A673 (cell line): ENCODE measurements around the gene EPN1. TPM values are rescaled to one million over a fixed set of nuclear protein-coding genes. Genes with fewer than 3 reads are reported as not detected.

Source experiments
- BruUV-seq: library from RNA; stranded (reverse); fragments of 400-500 nt; replicated peaks from 2 replicates; lab custom pipeline; 2021; lab: Mats Ljungman, UMichigan
- CTCF ChIA-PET: fragments of 300-600 bp; sonication (Branson Sonifier 250); formaldehyde crosslinking; loops from one replicate; lab custom pipeline; 2022; ENCODE audit warnings: antibody characterized with exemption; lab: Charles Lee
- POLR2A ChIA-PET: fragments of 300-600 bp; sonication (Branson Sonifier 250); formaldehyde crosslinking; loops from one replicate; lab custom pipeline; 2022; ENCODE audit warnings: antibody characterized with exemption; ENCODE audit not compliant: low non-redundant PET; lab: Charles Lee
- DNase-seq: peaks from one replicate; pipeline ENCODE4 v3.0.0-alpha.2; 2015; ENCODE audit warnings: low spot score
- H3K27ac ChIP-seq: fragments of 200-600 bp; sonication (generic); 2 replicates; pipeline ENCODE4 v1.5.1; 2016; ENCODE audit warnings: mixed run types, low read depth, mild to moderate bottlenecking, mixed read lengths, antibody characterized with exemption, low read length; ENCODE audit not compliant: poor library complexity, severe bottlenecking
- H3K27me3 ChIP-seq: fragments of 200-600 bp; sonication (generic); replicated peaks from 2 replicates; pipeline ENCODE4 v1.6.1; 2017; ENCODE audit warnings: mixed run types, low read depth, mild to moderate bottlenecking, mixed read lengths, antibody characterized with exemption, low read length; ENCODE audit not compliant: insufficient read depth, poor library complexity
- H3K36me3 ChIP-seq: fragments of 200-600 bp; sonication (generic); 2 replicates; pipeline ENCODE4 v1.6.1; 2016; ENCODE audit warnings: mixed run types, mild to moderate bottlenecking, mixed read lengths, antibody characterized with exemption, low read length; ENCODE audit not compliant: insufficient read depth, poor library complexity, severe bottlenecking
- H3K4me1 ChIP-seq: fragments of 200-600 bp; sonication (generic); 2 replicates; pipeline ENCODE4 v1.6.1; 2017; ENCODE audit warnings: mixed run types, mild to moderate bottlenecking, mixed read lengths, antibody characterized with exemption, low read length; ENCODE audit not compliant: insufficient read depth, poor library complexity, severe bottlenecking
- H3K4me3 ChIP-seq: fragments of 200-600 bp; sonication (generic); 2 replicates; pipeline ENCODE4 v1.5.1; 2016; ENCODE audit warnings: low read depth, mixed run types, mild to moderate bottlenecking, mixed read lengths, low read length; ENCODE audit not compliant: poor library complexity, severe bottlenecking
- H3K9me3 ChIP-seq: fragments of 200-600 bp; sonication (generic); 2 replicates; pipeline ENCODE4 v1.6.1; 2016; ENCODE audit warnings: mixed run types, low read depth, mild to moderate bottlenecking, mixed read lengths, antibody characterized with exemption, low read length; ENCODE audit not compliant: poor library complexity, severe bottlenecking
- EZH2 ChIP-seq: fragments of 200-600 bp; sonication (generic); IDR thresholded peaks from 2 replicates; pipeline ENCODE4 v1.6.1; 2017; ENCODE audit warnings: borderline replicate concordance, low read depth, mild to moderate bottlenecking, mixed read lengths, antibody characterized with exemption, low read length; ENCODE audit not compliant: poor library complexity, severe bottlenecking
- intact Hi-C: fragments of 100-400 bp; cut with micrococcal nuclease; formaldehyde crosslinking; loops from one replicate; pipeline ENCODE4 v1.10.0; 2022; ENCODE audit not compliant: unreplicated experiment
- total RNA-seq: library from RNA; stranded (reverse); gene quantifications from 2 replicates; pipeline ENCODE4 v1.2.3, GENCODE V29; 2021
- TF ChIP-seq, protein P1 (sequence below): fragments of 300-800, 200-600 bp; sonication (generic); conservative IDR thresholded peaks from 2 replicates; pipeline ENCODE4 v1.5.1; 2017; ENCODE audit warnings: low read depth, mild to moderate bottlenecking, antibody characterized with exemption, low read length, moderate library complexity, mixed read lengths

EPN1 gene
- total RNA-seq, 1 experiment from 2014 or later = 178 TPM

DNA sequence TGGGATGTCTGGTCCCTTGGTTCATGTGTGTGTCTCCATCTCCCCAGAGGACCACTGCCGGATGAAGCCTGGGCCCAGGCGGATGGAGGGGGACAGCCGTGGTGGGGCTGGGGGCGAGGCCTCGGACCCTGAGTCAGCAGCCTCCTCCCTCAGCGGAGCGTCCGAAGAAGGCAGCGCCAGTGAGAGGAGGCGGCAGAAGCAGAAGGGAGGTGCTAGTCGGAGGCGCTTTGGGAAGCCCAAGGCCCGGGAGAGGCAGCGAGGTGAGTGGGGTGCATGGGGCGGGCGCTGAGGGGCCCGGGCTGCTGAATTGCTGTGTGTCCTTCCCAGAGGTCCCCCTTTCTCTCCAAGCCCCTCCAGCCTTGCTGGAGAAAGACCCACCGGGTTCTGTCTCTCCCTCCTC lies 23.8 kb upstream of the EPN1 start:
- CTCF ChIA-PET = no interaction called here
- BruUV-seq = no TSS peak
- H3K27me3 ChIP-seq = no peaks in the 10 kb centered on the region
- H3K4me1 ChIP-seq = peaks cover 18% of the 10 kb centered on the region
- DNase-seq = no peak
- no peak for TF ChIP-seq EZH2
- TF ChIP-seq, protein P1, sequence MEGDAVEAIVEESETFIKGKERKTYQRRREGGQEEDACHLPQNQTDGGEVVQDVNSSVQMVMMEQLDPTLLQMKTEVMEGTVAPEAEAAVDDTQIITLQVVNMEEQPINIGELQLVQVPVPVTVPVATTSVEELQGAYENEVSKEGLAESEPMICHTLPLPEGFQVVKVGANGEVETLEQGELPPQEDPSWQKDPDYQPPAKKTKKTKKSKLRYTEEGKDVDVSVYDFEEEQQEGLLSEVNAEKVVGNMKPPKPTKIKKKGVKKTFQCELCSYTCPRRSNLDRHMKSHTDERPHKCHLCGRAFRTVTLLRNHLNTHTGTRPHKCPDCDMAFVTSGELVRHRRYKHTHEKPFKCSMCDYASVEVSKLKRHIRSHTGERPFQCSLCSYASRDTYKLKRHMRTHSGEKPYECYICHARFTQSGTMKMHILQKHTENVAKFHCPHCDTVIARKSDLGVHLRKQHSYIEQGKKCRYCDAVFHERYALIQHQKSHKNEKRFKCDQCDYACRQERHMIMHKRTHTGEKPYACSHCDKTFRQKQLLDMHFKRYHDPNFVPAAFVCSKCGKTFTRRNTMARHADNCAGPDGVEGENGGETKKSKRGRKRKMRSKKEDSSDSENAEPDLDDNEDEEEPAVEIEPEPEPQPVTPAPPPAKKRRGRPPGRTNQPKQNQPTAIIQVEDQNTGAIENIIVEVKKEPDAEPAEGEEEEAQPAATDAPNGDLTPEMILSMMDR = no peak
- no peak overlapping the region for H3K27ac ChIP-seq
- H3K36me3 ChIP-seq = peaks cover 18% of the 10 kb centered on the region
- POLR2A ChIA-PET = no interaction called here
- intact Hi-C loops = no loop called here
- H3K4me3 ChIP-seq = no peak overlapping the region
- H3K9me3 ChIP-seq = no peaks in the 10 kb centered on the region

DNA sequence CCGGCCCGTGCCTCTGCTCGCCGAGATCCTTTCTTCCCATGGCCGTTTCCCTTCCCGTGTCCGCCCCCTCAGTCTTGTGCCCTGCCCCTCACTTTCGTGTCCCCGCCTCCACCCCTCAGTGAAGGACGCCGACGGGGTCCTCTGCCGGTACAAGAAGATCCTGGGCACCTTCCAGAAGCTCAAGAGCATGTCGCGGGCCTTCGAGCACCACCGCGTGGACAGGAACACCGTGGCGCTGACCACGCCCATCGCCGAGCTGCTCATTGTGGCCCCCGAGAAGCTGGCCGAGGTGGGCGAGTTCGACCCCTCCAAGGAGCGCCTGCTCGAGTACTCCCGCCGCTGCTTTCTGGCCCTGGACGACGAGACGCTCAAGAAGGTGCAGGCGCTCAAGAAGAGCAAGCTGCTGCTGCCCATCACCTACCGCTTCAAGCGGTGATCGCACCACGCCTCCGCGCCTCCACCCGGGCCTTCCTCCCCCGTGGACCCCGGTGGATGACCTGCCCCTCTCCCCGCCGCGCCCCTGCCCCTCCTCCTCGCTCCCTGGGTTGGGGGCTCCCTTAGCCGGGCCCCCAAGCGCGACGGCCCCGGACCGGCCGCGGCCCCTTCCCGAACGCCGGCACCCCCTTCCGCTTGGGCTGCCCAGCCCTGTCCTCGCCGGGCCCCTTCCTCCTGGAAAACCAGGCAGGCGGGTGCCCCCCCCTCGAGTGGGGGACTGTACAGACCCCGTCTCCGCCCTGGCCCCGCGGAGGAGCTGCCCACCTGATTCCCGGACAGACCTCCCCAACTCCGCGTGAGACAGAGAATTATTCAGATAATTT lies 22.5 kb upstream of the EPN1 start:
- H3K9me3 ChIP-seq = no peaks in the 10 kb centered on the region
- no peak overlapping the region for H3K27ac ChIP-seq
- no peak overlapping the region for H3K4me3 ChIP-seq
- ChIA-PET CTCF (interaction anchor here (0.7 to 1.3 kb wide), 6 partner anchors 19 to 505 kb away, joined by 3 to 21 read pairs (median 4); no protein-coding TSS in a partner anchor), POLR2A (no interaction called here)
- H3K27me3 ChIP-seq = no peaks in the 10 kb centered on the region
- BruUV-seq = no TSS peak
- DNase-seq = no peak
- intact Hi-C loops = no loop called here
- H3K4me1 ChIP-seq = peaks cover 17% of the 10 kb centered on the region
- TF ChIP-seq EZH2 = no peak
- TF ChIP-seq, protein P1 = no peak
- peaks cover 18% of the 10 kb centered on the region for H3K36me3 ChIP-seq

DNA sequence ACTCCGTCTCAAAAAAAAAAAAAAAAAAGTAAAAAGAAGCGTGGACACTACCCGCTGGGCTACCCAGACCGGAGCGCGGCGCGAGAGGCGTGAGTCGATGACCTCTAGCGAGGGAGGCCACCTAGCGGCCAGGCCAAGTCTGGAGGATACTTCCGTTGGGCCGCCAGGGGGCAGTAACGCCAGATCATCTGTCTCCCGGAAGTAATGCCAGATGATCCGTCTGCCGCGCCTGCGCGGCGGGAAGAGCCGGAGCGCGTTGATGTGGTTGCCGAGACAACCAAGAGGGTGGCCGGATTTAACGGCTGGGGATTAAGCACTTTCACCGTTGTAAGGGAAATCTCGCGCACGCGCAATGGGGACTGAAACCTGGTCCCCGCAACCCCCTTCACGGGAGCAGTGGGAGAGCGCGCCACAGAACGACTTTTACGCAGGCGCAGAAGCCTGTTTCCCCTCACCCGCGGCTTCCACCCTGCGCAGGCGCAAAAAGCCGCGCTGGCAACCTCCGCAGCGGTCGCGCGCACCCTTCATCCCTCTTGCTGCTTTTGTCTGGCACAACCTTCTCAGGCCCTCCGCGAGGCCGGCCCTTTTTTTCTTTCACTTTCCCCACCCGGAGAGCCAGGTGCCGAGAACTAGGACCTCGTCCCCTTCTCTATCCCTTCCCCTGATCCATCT lies 21.2 kb upstream of the EPN1 start:
- Histone ChIP-seq H3K27me3 (no peaks in the 10 kb centered on the region), H3K9me3 (no peaks in the 10 kb centered on the region), H3K27ac (peak overlapping the region; percentile 99), H3K4me1 (peaks cover 27% of the 10 kb centered on the region), H3K4me3 (peak overlapping the region; percentile 83), H3K36me3 (peaks cover 18% of the 10 kb centered on the region)
- TF ChIP-seq EZH2 = no peak
- TF ChIP-seq, protein P1 = peak; percentile 99
- intact Hi-C loops = no loop called here
- BruUV-seq = no TSS peak
- peak; percentile 99 for DNase-seq
- POLR2A ChIA-PET = interaction anchor here (0.6 to 0.7 kb wide), 2 partner anchors 14 to 318 kb away, joined by 3 read pairs; no protein-coding TSS in a partner anchor
- CTCF ChIA-PET = interaction anchor here (0.6 to 1.5 kb wide), 11 partner anchors 11 to 503 kb away, joined by 3 to 21 read pairs (median 3); partner anchors contain the start of genes ISOC2, ZNF581 and ZNF784
